Fibroblast of lung (primary cell): ENCODE results near the gene PIK3CB.

Source experiments
- CTCF ChIP-seq, 2 donors: IDR thresholded peaks in 1 of 2; conservative IDR thresholded peaks in 1 of 2; 1 replicate in 1 of 2; 2 replicates in 1 of 2; pipeline ENCODE4 v1.5.1; 2011 to 2012; ENCODE audit warnings: low read length in 2 of 2, control low read depth in 1 of 2, inconsistent platforms in 1 of 2, low read depth in 1 of 2, mild to moderate bottlenecking in 1 of 2
- EZH2 ChIP-seq: IDR thresholded peaks from 2 replicates; pipeline ENCODE4 v1.5.1; 2012; ENCODE audit warnings: low read length, control low read depth, mild to moderate bottlenecking; ENCODE audit errors: missing control alignments

- TF ChIP-seq EZH2 (no peak), CTCF (conservative IDR thresholded peaks at IDR 0.05 in 1 of 2, IDR thresholded peaks at IDR 0.05 in 1 of 2; ENCODE audit: low read depth in 1 of 2, low read length in 2 of 2) (no peak)
These were observed 29.0 kb upstream of the PIK3CB start for GRCh38 chr3:138863776-138864113.
